GM18517 (cell line): Measurements from ENCODE around the gene HHLA2.

Experiments used
- ATAC-seq: cut with Tn5 transposase; IDR thresholded peaks from one replicate; pipeline ENCODE4 v1.9.1; 2021; ENCODE audit warnings: mild to moderate bottlenecking, moderate library complexity; ENCODE audit not compliant: unreplicated experiment

The HHLA2 gene

DNA sequence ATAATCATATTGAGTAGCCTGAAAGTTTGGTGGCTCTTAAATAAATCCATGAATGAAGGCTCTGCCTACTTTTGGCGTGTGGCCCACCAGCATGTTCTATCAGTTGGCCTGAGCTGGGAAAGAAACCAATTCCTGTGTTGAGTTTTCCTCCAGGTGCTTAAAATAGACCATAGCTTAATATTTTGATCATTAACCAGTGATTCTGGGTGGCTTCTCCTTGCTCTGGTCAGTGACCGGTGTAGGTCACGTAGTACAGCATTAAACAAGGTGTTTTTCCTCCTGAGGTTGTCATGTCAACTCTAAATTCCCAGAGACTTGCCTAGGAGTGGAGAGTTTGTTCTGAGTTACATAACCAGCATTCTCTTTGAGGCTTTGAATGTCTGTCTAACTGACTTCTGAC is 1.3 kb downstream of the HHLA2 start:
- no peak for ATAC-seq

DNA sequence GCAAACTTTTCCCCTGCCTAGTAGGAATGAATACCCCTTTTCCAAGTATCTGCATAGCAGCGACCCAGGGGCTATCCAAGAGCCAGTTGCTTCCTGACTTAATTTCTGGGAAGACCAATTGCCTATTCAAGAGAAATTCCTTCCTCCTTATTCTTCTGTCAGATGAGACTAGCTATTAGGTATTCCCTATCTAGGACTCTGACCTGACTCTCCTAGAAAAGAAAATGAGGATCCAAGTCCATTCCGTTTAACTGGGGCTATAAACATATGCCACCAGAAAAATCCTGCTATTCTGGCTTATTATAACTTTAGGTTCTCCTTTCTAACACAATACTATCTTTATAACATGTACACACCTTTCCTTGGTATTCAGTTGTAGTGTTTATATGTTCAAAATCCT is 1.7 kb downstream of the HHLA2 start:
- no peak for ATAC-seq

DNA sequence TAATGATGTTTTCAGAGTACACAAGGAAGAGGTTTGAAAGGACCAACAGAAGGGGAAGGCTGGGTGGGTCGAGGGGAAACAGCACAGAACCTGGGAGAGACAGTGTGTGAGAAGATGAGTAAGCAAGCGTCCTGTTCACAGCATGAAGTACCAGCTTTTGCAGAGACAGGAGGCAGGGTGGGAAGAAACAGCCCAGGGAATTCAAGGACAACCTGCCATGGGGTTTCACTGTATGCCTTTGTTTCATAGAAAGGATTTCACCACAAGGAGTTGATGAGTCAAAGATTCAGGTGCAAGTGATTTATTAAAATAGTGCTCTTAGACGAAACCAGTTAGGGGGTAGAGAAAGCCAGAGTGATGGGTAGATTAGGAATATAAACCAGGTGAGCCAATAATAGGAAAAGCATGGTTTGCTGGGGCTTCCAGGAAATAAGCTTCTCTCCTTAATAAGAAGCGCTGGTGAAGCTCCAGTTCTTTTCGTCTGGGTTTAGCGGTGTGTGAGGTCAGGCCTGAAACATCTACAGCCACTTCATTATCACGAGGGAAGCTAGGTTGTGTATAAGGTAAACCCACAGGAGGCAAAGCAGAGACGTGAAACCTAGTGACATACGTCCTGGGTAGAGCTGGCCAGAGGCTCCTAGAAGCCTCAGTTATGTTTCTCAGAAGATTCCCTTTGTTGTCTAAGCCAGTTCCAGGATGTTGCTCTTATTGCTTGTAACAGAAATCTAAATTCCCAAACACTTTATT is 3.9 kb downstream of the HHLA2 start:
- no peak for ATAC-seq

DNA sequence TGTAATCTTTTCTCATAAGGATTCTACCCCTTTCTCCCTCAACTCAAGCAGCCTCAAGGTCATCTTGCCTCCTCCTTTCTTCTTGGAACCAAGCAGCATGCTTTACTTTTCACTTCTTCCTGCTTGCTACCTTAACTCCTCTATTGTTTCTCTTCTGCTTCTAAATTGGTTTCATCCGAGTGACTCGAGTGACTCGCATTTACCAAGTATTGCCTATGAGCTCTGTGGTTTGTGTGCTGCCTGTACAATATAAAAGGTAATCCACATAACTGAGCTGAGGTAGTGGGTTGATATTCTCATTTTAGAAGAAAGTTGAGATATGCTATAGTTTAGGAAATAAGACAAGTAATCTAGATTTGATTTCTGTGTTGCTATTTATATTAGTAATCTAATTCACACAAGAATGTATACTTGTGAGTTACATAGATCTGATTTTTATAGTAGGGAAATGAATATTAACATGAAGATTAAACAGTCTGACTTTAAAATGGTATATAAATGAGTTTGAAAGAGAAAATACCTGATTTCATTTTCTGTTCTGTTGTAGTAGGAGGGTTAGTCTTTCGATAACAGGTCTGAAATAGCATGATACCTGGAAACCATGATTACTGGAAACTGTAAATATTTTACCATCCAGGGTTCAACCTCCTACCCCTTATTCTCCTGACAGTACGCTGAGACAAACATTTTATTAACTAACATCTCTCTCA is 5.5 kb downstream of the HHLA2 start:
- peak; percentile 71 for ATAC-seq

DNA sequence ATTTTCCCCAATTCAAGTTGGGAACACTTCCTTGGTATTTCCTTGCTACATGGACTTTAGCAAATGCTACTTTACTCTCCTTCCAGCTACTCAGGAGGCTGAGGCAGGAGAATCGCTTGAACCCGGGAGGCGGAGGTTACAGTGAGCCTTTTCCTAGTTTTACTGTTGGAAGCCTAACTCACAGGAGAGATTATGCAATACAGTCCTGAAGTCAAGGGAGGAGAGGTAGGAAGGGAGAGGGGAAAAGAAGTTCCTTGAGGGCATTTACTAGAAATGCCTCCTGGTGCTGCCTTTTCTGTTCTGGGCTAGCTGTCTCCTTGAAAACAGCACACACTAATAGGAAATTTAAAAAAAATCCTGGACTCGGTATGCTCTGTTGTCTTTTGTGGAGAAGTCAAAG is 6.2 kb downstream of the HHLA2 start:
- no peak for ATAC-seq

DNA sequence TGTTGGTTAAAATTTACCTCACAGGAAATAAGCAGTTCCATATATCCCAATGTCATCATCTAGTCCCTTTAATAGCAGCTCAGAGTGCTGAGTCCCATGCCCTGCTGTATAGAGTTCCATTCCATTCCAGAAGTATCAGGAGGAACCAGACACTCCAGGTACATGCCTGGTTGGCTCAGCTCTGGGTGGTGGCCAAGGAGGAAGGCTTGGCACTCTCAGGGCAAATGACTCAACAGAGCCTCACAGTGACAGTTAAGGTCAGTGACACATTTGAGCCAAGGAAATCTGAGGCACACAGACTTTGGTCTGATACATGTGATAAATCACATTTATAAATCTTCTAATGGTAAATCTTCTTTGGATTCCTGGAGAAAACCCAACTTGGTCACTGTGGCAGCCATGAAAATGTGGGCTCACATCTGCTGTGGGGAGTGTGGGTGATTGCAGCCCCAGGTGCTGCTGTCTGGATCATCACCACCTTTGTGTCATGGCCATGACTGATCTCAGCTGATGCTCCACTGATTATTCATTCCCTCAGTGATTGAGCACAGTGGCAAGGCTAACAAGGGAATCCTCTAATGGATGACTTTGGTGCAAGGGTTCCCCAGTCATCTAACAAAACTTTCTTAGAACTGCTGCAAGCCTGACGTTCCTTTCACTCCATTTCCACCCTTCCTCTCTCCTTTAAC is 9.3 kb downstream of the HHLA2 start:
- ATAC-seq: no peak

DNA sequence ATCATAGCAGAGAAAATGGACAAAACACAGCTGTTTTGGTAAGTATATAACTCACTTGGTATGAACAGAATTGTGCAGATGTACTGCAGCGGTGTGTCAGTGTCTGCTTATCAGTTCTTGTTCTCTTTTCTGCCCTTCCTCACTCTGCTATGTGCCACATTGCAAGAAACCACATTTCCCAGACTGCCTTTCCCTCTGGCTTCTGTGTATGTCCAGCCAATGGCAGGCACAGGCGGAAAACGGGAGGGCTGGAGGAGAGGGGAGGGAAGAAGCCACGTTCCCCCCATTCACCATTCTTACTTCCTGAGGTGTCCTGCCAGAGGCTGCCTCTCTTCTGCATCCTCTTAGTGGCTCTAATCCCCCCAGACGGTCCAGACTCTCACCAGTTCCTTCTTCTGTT is 15.4 kb downstream of the HHLA2 start:
- ATAC-seq: no peak

DNA sequence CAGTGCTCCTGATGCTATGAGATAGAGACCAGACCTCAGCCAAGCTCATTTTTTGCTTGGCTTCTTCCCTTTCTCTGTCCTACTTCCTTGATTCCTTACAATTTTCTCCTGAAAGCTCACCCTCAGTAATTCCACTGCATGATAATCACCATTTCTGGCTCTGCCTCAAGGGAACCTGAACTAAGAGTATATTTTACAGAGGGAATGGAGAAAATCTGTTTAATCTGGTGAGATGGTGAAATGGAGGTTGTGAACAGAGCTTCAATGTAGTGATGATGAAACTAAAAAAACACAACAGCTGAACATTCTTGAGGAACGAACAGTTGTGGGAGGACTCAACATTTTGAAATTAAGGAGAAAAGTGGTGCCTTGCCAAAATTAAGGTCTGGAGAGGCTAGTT is 16.3 kb downstream of the HHLA2 start:
- ATAC-seq: no peak

DNA sequence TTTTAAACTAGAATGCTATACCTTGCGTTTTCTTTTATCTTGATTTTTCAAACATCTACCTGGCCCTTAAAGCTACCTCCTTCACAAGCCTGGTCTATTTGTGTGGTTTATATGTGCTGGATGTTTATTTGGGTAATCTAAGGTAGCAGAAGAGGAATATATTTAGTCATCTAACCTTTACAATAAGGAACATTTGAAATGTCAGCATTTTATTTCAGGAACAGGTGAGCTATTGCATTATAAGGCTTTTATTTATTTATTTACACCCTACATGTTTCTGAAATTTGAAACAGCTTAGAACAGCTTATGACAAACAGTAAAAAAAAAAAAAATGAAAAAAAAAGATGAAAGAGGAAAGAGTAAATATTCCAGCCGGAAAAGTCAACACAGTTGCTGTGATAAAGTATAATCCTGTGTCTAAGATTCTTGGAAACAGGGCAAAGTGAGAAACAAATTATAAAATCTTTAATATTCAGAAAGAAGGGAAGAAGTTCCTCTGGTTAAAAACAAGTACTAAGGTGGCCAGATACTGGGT is 19.5 kb downstream of the HHLA2 start:
- ATAC-seq: no peak

DNA sequence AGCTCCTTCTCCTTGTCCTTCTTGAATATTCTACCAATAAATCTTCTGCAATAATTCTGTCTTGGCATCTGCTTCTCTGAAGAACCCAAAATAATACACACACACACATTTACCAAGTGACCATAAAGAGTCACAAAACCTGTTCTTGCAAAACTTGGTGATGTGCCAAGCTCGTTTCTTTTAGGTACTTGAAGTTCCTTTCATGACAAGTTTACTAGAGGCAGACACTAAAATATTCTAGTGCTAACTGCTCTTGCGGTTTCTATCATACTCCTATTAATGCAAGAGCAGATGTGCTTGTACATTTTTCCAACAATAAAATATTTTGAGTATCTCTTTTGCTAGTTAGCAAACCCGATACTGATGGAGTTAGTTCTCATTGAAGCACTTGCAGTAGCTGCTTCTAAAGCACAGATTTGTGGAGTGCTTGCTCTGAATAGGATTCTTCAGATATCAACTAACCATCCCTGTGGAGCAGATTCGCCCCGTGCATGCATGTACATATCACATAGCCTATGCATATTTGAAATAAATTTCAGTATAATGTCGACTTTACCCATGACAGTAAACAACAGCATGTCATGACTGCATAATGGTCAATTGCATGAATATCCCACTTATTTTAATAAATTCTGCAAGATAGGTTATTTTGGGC is 23.2 kb downstream of the HHLA2 start:
- ATAC-seq: no peak

DNA sequence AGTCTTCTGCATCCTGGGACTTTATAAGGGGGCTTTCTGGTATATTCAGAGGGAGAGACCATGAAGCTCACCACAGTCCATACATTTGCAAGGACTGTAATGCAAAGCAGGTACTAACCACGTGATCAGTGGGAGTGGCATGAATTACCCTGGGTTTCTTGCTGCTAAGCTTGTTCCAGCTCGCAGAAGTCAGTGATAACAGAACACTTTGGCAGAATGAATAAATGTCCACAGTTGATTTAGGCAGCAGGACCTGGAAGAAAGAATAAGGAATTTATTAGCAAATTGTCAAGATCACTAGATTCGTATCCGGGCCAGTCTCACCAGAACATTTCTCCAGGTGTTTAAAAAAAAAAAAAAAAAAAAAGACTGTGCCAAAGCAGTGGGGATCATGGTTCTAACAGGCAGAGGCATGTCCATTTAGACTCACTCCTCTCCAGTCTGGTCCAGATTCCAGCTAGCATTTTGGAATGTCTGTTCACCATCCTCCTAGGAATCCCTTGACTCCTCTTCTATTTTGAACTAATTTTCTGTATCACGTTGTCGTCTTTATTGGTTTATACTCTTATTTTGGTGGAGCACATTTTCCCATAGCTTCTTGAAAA is 24.5 kb downstream of the HHLA2 start:
- ATAC-seq: no peak

DNA sequence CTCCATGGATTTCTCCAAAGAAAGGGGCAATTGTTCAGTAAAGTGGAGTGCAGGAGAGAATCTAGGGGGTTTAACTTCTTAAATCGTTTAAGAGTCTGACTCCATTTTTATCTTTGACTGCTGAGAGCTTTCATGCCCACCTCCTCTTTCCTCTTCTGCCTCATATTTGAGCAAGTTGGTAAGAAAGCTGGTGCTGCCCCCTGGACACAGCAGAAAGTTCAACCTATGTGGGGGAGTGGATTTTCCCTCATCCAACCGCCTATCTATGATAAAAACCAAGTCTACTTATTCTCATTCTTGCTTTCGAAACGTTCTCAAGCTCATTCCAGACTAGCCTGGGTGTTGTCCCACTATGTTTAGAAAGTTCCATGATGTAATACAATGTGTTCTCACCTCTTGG is 26.0 kb downstream of the HHLA2 start:
- ATAC-seq: no peak

DNA sequence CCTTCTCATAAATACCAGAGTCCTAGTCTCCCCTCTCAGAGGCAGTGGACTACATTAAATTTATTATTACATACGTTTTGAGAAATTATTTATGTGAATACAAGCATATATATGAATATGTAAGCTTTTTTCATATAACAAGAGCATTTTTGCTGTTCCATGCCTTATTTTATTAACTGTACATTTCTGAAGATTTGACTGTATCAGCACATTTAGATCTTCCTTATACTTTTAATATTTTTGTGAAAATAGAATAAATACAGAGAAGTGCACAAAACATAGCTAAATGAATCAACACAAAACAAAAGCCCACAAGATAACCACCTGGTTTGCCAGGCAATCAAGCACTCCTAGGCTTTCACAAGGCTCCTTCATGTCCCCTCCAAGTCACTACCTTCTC is 27.8 kb downstream of the HHLA2 start:
- no peak for ATAC-seq

DNA sequence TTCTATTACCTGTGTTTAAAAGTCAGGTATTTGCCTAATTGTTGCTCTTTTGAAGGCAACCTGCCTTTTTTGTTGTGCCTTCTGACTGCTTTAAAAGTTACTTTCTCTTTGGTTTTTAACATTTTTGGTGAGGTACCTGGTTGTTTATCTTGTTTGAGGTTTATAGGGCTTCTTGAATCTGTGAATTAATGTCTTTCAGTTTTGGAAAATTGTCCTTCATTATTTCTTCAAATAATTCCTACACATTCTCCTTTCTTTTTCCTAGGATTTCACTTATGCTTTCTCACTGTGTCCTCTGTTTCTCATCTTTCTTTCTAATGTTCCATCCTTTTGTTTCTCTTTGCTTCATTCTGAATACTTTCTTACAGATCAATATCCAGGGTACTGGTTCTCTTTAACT is 30.8 kb downstream of the HHLA2 start:
- no peak for ATAC-seq

DNA sequence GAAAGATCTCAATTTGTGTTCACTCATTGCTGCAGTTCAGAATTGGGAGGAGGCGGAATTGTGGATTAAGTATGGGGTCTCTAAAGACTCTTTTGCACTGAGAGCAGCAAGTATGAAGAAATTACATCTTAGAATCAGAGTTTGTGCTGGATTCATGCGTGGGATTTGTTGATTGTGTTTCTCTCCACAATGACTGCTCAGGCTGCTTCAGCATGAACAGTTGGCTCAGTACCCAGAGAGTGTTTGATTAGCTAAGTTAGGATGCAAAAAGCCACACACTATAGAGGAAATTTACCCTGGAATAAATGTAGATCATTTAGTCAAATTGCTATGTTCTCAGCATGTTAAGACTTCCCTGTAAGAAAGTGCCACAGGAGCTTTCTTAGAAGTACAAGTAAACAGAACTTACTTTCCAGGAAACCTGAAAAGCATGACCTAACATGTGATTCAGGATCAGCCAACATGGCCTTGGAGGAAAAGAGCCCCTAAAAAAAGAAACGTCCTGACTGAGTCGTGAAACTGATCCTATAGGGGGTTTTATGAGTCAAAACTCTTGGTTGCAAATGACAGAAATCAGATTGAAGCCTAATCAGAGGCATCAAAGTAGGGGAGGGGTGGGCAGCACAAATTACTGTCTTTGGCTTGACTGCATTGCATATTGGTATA is 32.6 kb downstream of the HHLA2 start:
- ATAC-seq: no peak

DNA sequence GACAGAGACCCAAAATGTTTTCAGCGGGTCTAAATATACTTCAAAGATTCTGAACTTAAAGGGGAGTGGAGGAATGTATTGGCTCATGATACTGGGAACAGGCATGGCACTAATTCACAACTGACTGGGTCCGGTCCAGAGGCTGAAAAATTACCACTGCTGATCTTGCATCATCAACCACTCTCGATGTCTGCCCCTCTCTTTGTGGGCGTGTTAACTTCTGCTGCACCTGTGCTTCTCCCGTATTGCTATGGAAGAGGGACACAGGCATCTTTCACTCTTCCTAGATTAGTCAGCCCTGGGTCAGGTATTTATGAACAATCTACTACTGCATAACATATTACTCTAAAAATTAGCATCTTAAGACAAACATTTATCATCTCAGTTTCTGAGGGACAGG is 33.2 kb downstream of the HHLA2 start:
- no peak for ATAC-seq

DNA sequence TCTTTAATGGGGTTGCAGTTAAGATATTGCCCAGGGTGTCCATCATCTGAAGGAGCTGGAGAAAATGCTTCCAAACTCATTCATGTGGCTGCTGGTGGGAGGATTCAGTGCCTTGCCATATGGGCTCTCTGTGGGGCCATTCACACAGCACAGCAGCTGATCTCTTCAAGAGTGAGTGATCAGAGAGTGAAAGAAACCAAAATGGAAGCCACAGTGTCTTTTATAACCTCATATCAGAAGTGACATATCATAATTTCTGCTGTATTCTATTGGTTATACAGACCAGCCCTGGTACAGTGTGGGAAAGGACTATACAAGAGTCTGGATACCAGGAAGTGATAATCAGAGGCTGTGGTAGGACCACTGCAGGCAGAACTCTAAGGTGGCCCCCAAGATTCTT is 33.6 kb downstream of the HHLA2 start:
- ATAC-seq: no peak

DNA sequence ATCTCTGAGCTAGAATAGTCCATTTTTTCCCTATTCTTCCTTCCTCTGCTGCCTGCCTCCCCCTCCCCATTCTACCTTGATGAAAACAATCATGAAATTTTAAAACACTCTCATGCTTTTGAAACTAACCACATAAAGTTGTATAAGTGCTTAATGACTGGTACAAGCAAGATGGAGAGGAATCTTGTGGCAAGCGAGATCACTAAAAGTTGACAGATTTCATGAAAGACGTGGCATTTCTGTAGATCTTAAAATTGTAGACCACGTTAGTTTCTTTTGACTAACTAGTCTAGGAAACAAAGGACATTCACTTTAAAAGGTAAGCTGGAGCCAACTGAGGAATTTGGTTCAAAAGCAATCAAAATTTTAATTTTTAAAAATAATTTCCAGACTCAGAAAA is 35.4 kb downstream of the HHLA2 start:
- no peak for ATAC-seq

DNA sequence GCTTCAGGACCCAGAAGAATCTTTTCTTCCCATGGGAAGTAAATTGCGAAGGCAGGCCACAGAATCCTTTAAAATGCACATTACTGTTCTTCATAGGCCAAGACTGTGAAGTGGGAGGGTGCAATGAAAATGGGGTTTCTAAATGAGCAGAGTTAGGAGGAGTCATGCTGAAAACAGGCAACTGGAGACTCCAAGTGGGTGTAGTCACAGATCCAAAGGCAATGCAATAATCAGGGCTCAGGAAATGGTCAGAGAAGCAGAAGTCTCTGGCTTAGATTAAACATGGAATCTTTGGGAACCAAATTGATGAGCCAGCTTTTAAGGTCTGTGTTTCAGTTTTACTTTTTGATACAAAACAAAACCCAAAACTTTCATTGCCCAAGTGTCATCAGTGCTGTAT is 37.6 kb downstream of the HHLA2 start:
- no peak for ATAC-seq

DNA sequence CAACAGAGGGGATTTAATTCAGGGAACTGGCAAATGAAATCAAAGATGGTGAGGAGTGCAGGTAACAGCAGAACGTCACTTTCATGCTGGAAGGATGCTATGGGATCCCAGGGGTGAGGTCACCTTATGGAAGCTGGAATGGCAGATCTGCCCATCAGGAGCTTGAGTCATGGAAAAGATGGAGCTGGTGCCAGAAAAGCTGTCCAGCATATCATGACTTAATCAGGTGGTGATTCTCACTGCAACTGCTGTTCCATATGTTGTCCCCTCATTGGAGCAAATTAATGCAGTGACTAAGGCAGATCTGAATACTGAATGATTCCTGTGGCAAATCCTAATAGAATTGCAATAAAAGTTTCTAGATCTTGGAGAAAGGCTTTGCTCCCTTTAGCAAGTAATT is 38.4 kb downstream of the HHLA2 start:
- ATAC-seq: no peak
